Measurements from ENCODE around the gene ART3. TPM values are rescaled to one million over a fixed set of nuclear protein-coding genes. Genes with fewer than 3 reads are reported as not detected.

Gene ART3
- total and polyA plus RNA-seq, 9 of the 15 experiments (the other 6 are each of a cell fraction or from before 2014, with no cell fraction given) = 0.69 to 1.4 (median 1.1) TPM; not detected in 1

DNA sequence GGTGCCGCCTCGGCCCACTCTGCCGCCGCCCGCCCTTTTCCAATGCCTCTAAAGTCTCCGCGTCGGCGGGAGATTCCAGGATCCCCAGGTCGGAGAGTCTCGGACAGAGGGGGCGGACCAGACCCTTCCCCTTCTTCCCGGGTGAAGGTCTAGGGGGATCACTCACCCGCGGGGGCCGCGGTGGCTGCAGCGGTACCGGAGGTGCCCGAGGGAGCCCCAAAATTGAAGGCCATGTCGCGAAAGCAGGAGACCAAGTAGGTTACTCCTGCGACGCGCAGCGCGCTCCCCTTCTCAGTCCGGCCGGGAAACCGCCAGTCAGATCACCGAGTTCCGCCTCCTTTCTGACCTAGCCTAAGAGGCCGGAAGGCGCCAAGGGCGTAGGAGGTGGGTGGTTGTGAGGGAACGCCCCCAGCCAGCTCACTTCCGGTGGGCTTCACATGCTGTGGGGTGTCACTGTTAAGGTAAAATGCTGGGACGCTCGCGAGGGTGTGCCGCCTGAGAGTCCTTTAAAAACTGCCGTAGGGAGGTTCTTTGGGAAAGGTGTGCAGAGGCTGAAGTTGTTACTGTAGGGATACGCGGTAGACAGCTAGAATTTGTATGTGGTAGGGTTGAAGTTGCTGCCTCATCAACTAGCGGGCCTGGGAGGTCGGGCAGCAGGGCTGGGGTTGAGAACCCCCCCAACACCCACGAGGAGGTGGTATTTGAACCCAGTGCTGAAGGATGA is 73.8 kb downstream of the ART3 start, which contains the start of gene NUP54 (continued):
- TF ChIP-seq SIN3A (IDR thresholded peaks at IDR 0.05; ENCODE audit: borderline replicate concordance in 2 of 2, control insufficient read depth in 1 of 2, low read depth in 2 of 2, low read length in 2 of 2) = peak; percentile 69 to 93; a peak in 3 of 4 replicates
- TF ChIP-seq ETV6 (IDR thresholded peaks at IDR 0.05; ENCODE audit: borderline replicate concordance in 1 of 2, low read depth in 2 of 2, low read length in 1 of 2) = no peak
- 0 out of 2 replicates have a peak, but pooled peaks have one; percentile 35 for TF ChIP-seq ETV6 (CRISPR knock-in tag; IDR thresholded peaks at IDR 0.05; ENCODE audit: borderline replicate concordance)
- no peak for TF ChIP-seq SAFB (IDR thresholded peaks at IDR 0.05; ENCODE audit: borderline replicate concordance, low read depth, low read length)
- peak; percentile 99 for TF ChIP-seq ZFX (CRISPR knock-in tag; IDR thresholded peaks at IDR 0.05)
- TF ChIP-seq, protein P1, sequence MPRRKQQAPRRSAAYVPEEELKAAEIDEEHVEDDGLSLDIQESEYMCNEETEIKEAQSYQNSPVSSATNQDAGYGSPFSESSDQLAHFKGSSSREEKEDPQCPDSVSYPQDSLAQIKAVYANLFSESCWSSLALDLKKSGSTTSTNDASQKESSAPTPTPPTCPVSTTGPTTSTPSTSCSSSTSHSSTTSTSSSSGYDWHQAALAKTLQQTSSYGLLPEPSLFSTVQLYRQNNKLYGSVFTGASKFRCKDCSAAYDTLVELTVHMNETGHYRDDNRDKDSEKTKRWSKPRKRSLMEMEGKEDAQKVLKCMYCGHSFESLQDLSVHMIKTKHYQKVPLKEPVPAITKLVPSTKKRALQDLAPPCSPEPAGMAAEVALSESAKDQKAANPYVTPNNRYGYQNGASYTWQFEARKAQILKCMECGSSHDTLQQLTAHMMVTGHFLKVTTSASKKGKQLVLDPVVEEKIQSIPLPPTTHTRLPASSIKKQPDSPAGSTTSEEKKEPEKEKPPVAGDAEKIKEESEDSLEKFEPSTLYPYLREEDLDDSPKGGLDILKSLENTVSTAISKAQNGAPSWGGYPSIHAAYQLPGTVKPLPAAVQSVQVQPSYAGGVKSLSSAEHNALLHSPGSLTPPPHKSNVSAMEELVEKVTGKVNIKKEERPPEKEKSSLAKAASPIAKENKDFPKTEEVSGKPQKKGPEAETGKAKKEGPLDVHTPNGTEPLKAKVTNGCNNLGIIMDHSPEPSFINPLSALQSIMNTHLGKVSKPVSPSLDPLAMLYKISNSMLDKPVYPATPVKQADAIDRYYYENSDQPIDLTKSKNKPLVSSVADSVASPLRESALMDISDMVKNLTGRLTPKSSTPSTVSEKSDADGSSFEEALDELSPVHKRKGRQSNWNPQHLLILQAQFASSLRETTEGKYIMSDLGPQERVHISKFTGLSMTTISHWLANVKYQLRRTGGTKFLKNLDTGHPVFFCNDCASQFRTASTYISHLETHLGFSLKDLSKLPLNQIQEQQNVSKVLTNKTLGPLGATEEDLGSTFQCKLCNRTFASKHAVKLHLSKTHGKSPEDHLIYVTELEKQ (CRISPR knock-in tag; IDR thresholded peaks at IDR 0.05) = no peak
- TF ChIP-seq, protein P2, sequence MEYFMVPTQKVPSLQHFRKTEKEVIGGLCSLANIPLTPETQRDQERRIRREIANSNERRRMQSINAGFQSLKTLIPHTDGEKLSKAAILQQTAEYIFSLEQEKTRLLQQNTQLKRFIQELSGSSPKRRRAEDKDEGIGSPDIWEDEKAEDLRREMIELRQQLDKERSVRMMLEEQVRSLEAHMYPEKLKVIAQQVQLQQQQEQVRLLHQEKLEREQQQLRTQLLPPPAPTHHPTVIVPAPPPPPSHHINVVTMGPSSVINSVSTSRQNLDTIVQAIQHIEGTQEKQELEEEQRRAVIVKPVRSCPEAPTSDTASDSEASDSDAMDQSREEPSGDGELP (CRISPR knock-in tag; IDR thresholded peaks at IDR 0.05; ENCODE audit: borderline replicate concordance) = peak; percentile 82
- TF ChIP-seq STAT5A (IDR thresholded peaks at IDR 0.05; ENCODE audit: borderline replicate concordance, low read length) = no peak; the same call in 1 of the 2 replicates
- TF ChIP-seq SOX6 (IDR thresholded peaks at IDR 0.05) = peak; percentile 76
- TF ChIP-seq, protein P3, sequence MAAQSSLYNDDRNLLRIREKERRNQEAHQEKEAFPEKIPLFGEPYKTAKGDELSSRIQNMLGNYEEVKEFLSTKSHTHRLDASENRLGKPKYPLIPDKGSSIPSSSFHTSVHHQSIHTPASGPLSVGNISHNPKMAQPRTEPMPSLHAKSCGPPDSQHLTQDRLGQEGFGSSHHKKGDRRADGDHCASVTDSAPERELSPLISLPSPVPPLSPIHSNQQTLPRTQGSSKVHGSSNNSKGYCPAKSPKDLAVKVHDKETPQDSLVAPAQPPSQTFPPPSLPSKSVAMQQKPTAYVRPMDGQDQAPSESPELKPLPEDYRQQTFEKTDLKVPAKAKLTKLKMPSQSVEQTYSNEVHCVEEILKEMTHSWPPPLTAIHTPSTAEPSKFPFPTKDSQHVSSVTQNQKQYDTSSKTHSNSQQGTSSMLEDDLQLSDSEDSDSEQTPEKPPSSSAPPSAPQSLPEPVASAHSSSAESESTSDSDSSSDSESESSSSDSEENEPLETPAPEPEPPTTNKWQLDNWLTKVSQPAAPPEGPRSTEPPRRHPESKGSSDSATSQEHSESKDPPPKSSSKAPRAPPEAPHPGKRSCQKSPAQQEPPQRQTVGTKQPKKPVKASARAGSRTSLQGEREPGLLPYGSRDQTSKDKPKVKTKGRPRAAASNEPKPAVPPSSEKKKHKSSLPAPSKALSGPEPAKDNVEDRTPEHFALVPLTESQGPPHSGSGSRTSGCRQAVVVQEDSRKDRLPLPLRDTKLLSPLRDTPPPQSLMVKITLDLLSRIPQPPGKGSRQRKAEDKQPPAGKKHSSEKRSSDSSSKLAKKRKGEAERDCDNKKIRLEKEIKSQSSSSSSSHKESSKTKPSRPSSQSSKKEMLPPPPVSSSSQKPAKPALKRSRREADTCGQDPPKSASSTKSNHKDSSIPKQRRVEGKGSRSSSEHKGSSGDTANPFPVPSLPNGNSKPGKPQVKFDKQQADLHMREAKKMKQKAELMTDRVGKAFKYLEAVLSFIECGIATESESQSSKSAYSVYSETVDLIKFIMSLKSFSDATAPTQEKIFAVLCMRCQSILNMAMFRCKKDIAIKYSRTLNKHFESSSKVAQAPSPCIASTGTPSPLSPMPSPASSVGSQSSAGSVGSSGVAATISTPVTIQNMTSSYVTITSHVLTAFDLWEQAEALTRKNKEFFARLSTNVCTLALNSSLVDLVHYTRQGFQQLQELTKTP (IDR thresholded peaks at IDR 0.05; ENCODE audit: low read depth in 1 of 2, partially characterized antibody in 2 of 2) = peak in 1 of 2 experiments; percentile 84
- peak; percentile 55; the same call in 1 of the 2 replicates for TF ChIP-seq HDAC2 (IDR thresholded peaks at IDR 0.05)
- TF ChIP-seq, protein P4, sequence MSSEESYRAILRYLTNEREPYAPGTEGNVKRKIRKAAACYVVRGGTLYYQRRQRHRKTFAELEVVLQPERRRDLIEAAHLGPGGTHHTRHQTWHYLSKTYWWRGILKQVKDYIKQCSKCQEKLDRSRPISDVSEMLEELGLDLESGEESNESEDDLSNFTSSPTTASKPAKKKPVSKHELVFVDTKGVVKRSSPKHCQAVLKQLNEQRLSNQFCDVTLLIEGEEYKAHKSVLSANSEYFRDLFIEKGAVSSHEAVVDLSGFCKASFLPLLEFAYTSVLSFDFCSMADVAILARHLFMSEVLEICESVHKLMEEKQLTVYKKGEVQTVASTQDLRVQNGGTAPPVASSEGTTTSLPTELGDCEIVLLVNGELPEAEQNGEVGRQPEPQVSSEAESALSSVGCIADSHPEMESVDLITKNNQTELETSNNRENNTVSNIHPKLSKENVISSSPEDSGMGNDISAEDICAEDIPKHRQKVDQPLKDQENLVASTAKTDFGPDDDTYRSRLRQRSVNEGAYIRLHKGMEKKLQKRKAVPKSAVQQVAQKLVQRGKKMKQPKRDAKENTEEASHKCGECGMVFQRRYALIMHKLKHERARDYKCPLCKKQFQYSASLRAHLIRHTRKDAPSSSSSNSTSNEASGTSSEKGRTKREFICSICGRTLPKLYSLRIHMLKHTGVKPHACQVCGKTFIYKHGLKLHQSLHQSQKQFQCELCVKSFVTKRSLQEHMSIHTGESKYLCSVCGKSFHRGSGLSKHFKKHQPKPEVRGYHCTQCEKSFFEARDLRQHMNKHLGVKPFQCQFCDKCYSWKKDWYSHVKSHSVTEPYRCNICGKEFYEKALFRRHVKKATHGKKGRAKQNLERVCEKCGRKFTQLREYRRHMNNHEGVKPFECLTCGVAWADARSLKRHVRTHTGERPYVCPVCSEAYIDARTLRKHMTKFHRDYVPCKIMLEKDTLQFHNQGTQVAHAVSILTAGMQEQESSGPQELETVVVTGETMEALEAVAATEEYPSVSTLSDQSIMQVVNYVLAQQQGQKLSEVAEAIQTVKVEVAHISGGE (CRISPR knock-in tag; IDR thresholded peaks at IDR 0.05) = peak; percentile 96 to 100 (median 99)
- no peak for TF ChIP-seq RAD51 (IDR thresholded peaks at IDR 0.05; ENCODE audit: borderline replicate concordance, low read depth)
